K562 (cell line): ENCODE measurements around the gene SCARB2. TPM values are rescaled to one million over a fixed set of nuclear protein-coding genes. Genes with fewer than 3 reads are reported as not detected.

Experiments
- ATAC-seq: fragments of 200-7000 bp; cut with Tn5 transposase; 3 replicates; pipeline ENCODE4 v1.9.1; 2020; ENCODE audit warnings: moderate library complexity
- BruUV-seq: library from RNA; stranded (reverse); fragments of 400-500 nt; replicated peaks from 2 replicates; lab custom pipeline; 2021; lab: Mats Ljungman, UMichigan
- CTCF ChIA-PET: fragments of 300-600 bp; formaldehyde crosslinking; extraction: SDS; loops from one replicate; lab custom pipeline; 2021; ENCODE audit warnings: low intra/inter-chr PET ratio; lab: Yijun Ruan, JAX
- POLR2A ChIA-PET: fragments of 300-600, 350-650 bp; sonication (Branson Sonifier 250); formaldehyde crosslinking; extraction: SDS; loops from one replicate; lab custom pipeline; 2021; ENCODE audit warnings: antibody characterized with exemption, inconsistent platforms; lab: Yijun Ruan, JAX
- DNase-seq, 4 experiments: peaks; one replicate each; pipeline versions ENCODE4 v3.0.0 to v3.0.0-alpha.2; 2011 to 2018; ENCODE audit warnings: low spot score in 3 of 4, mixed read lengths in 3 of 4; ENCODE audit errors: extremely low read depth in 1 of 4
- FAIRE-seq: peaks from 2 replicates; lab custom pipeline; 2011; peaks lifted over from hg19 to GRCh38; lab: Jason Lieb, UNC
- H2AFZ ChIP-seq: 2 replicates; pipeline ENCODE4 v1.6.0; 2011; ENCODE audit warnings: low read depth, low read length, control low read depth, inconsistent platforms
- H3K27ac ChIP-seq: fragments of 200-600 bp; 3 replicates; pipeline ENCODE4 v1.8.0; 2011; ENCODE audit warnings: low read depth, mild to moderate bottlenecking, control low read depth, inconsistent platforms, low read length, moderate library complexity, mixed read lengths; ENCODE audit errors: extremely low read depth
- H3K27me3 ChIP-seq, 2 experiments: fragments of 300-600 bp in 1 of 2; 2 replicates in 1 of 2; 3 replicates in 1 of 2; pipeline versions ENCODE4 v1.6.0 to v1.8.0; 2011; ENCODE audit warnings: inconsistent platforms in 2 of 2, low read length in 2 of 2, mild to moderate bottlenecking in 1 of 2, mixed read lengths in 1 of 2, moderate library complexity in 1 of 2; ENCODE audit not compliant: control insufficient read depth in 2 of 2, insufficient read depth in 2 of 2
- H3K36me3 ChIP-seq: fragments of 300-600 bp; 3 replicates; pipeline ENCODE4 v1.8.0; 2011; ENCODE audit warnings: mild to moderate bottlenecking, low read length, inconsistent platforms; ENCODE audit not compliant: control insufficient read depth, insufficient read depth
- H3K4me1 ChIP-seq, 2 experiments: fragments of 200-600 bp in 1 of 2; replicated peaks in 1 of 2; 2 replicates in 1 of 2; 3 replicates in 1 of 2; pipeline versions ENCODE4 v1.5.1 to v1.8.0; 2011; ENCODE audit warnings: inconsistent platforms in 2 of 2, low read length in 2 of 2, mild to moderate bottlenecking in 1 of 2, mixed read lengths in 1 of 2, moderate library complexity in 1 of 2; ENCODE audit not compliant: control insufficient read depth in 2 of 2, insufficient read depth in 2 of 2
- H3K4me2 ChIP-seq: 2 replicates; pipeline ENCODE4 v1.6.1; 2011; ENCODE audit warnings: low read length, control low read depth, inconsistent platforms, mixed read lengths; ENCODE audit not compliant: insufficient read depth
- H3K4me3 ChIP-seq: fragments of 200-600 bp; sonication (generic), shearing (Covaris generic); 2 replicates; pipeline ENCODE4 v1.5.1; 2016; ENCODE audit warnings: control low read depth, inconsistent platforms
- H3K79me2 ChIP-seq: fragments of 200-600 bp; 3 replicates; pipeline ENCODE4 v1.8.0; 2011; ENCODE audit warnings: low read length, inconsistent platforms; ENCODE audit not compliant: control insufficient read depth, insufficient read depth
- H3K9ac ChIP-seq, 2 experiments: 2 replicates each; pipeline versions ENCODE4 v1.6.0 to v1.6.1; 2011; ENCODE audit warnings: low read depth in 2 of 2, low read length in 2 of 2, control low read depth in 1 of 2, inconsistent platforms in 1 of 2, mild to moderate bottlenecking in 1 of 2, mixed read lengths in 1 of 2; ENCODE audit not compliant: insufficient read depth in 1 of 2
- H3K9me1 ChIP-seq: one replicate; pipeline ENCODE4 v1.6.0; 2011; ENCODE audit warnings: inconsistent platforms, mild to moderate bottlenecking, low read length, moderate library complexity; ENCODE audit not compliant: control insufficient read depth, insufficient read depth
- H3K9me3 ChIP-seq: replicated peaks from 2 replicates; pipeline ENCODE4 v1.5.1; 2011; ENCODE audit warnings: low read depth, low read length, inconsistent platforms; ENCODE audit not compliant: control insufficient read depth, insufficient read depth
- H4K20me1 ChIP-seq: replicated peaks from 2 replicates; pipeline ENCODE4 v1.6.1; 2011; ENCODE audit warnings: low read length, inconsistent platforms, mixed read lengths; ENCODE audit not compliant: control insufficient read depth, insufficient read depth
- ARHGAP35 ChIP-seq: fragments of 450-650 bp; IDR thresholded peaks from 2 replicates; pipeline ENCODE4 v1.6.1; 2018; ENCODE audit not compliant: partially characterized antibody
- DDX20 ChIP-seq: fragments of 450-650 bp; IDR thresholded peaks from 2 replicates; pipeline ENCODE4 v1.6.1; 2016; ENCODE audit warnings: missing genetic modification characterization, low read depth, mild to moderate bottlenecking, missing compliant biosample characterization, moderate library complexity
- DMBX1 ChIP-seq: fragments of 250-450 bp; sonication (Bioruptor Pico); IDR thresholded peaks from 2 replicates; pipeline ENCODE4 v1.8.0; 2022; ENCODE audit warnings: inconsistent platforms, mild to moderate bottlenecking, moderate library complexity, borderline replicate concordance
- DNMT1 ChIP-seq: fragments of 450-650 bp; IDR thresholded peaks from 2 replicates; pipeline ENCODE4 v1.6.1; 2016; ENCODE audit warnings: antibody characterized with exemption, mild to moderate bottlenecking
- E2F6 ChIP-seq, 2 experiments: IDR thresholded peaks; 2 replicates each; pipeline ENCODE4 v1.6.1; 2011; ENCODE audit warnings: borderline replicate concordance in 1 of 2, control low read depth in 1 of 2, low read depth in 1 of 2, low read length in 1 of 2, mild to moderate bottlenecking in 1 of 2, mixed read lengths in 1 of 2, moderate library complexity in 1 of 2; ENCODE audit not compliant: insufficient read depth in 1 of 2, insufficient read length in 1 of 2, poor library complexity in 1 of 2, severe bottlenecking in 1 of 2; ENCODE audit errors: extremely low read depth in 1 of 2
- HDAC2 ChIP-seq: fragments of 450-650 bp; IDR thresholded peaks from 2 replicates; pipeline ENCODE4 v1.6.1; 2016; ENCODE audit warnings: mild to moderate bottlenecking
- HLTF ChIP-seq: fragments of 450-650 bp; IDR thresholded peaks from 2 replicates; pipeline ENCODE4 v1.6.1; 2016
- ILF3 ChIP-seq: fragments of 450-650 bp; IDR thresholded peaks from 2 replicates; pipeline ENCODE4 v1.6.1; 2018; ENCODE audit warnings: antibody characterized with exemption, mild to moderate bottlenecking, moderate library complexity, borderline replicate concordance
- JUNB ChIP-seq: fragments of 450-650 bp; formaldehyde crosslinking; conservative IDR thresholded peaks from 2 replicates; pipeline ENCODE4 v1.4.0; 2020; ENCODE audit warnings: mild to moderate bottlenecking
- MAX ChIP-seq: sonication (generic); formaldehyde crosslinking; IDR thresholded peaks from 2 replicates; pipeline ENCODE4 v1.9.0; 2022; ENCODE audit warnings: mild to moderate bottlenecking, missing genetic modification reagents
- POLR2B ChIP-seq: fragments of 450-650 bp; IDR thresholded peaks from 2 replicates; pipeline ENCODE4 v1.6.1; 2018; ENCODE audit warnings: low read depth; ENCODE audit not compliant: partially characterized antibody
- SMARCA4 ChIP-seq: fragments of 450-650 bp; IDR thresholded peaks from 2 replicates; pipeline ENCODE4 v1.6.1; 2016
- TRIM24 ChIP-seq, 2 experiments: fragments of 450-650 bp; IDR thresholded peaks; 2 replicates each; pipeline ENCODE4 v1.6.1; 2016
- ZNF133 ChIP-seq: fragments of 250-450 bp; sonication (Bioruptor Pico); IDR thresholded peaks from 2 replicates; pipeline ENCODE4 v1.4.0; 2020; ENCODE audit warnings: mild to moderate bottlenecking
- ZNF146 ChIP-seq: IDR thresholded peaks from one replicate; pipeline ENCODE4 v1.6.1; 2018; ENCODE audit warnings: missing compliant biosample characterization; ENCODE audit not compliant: unreplicated experiment
- ZNF507 ChIP-seq: conservative IDR thresholded peaks from 2 replicates; pipeline ENCODE4 v1.6.1; 2017; ENCODE audit warnings: missing genetic modification characterization, missing compliant biosample characterization
- WGBS: fragments of 100-300 bp; shearing (Covaris generic); methylation state at CpG from one replicate; pipeline ENCODE4 v1.1.6; 2016; ENCODE audit warnings: low coverage, mixed read lengths; ENCODE audit not compliant: insufficient coverage; ENCODE audit errors: missing lambda C conversion rate; 5-methylcytosine and 5-hydroxymethylcytosine counted together
- in situ Hi-C: fragments of 300-500 bp; cut with MboI; formaldehyde crosslinking; loops from 4 replicates; pipeline ENCODE4 v1.15.0; 2018; ENCODE audit warnings: inconsistent platforms, mixed read lengths
- intact Hi-C: fragments of 100-400 bp; cut with micrococcal nuclease; formaldehyde crosslinking; loops from 2 replicates; pipeline ENCODE4 v1.14.2; 2022
- polyA plus RNA-seq, 8 experiments: library from polyadenylated mRNA; depleted of rRNA in 4 of 8; stranded (reverse) in 5 of 8; unstranded in 3 of 8; fragments of >200 nt; fragmentation: Nextera tagmentation in 2 of 8; fragmentation: Illumina TruSeq in 1 of 8; extraction: Ambion mirVana in 2 of 8; extraction: Trizol in 1 of 8; gene quantifications; 2 replicates each; pipeline versions ENCODE4 v1.2.1 to v1.2.3, GENCODE V29; 2011 to 2014; ENCODE audit warnings: inconsistent platforms in 1 of 8, missing spikeins in 1 of 8
- total RNA-seq, 7 experiments: library from RNA; depleted of rRNA in 6 of 7; stranded (reverse); fragments of >200 nt in 6 of 7; fragmentation: Illumina TruSeq in 2 of 7; extraction: Trizol in 2 of 7; gene quantifications; 2 replicates each; pipeline versions ENCODE4 v1.2.1 to v1.2.3, GENCODE V29; 2011 to 2021; ENCODE audit warnings: low replicate concordance in 1 of 7
- TF ChIP-seq, protein P1 (sequence below): fragments of 450-650 bp; formaldehyde crosslinking; conservative IDR thresholded peaks from 2 replicates; pipeline ENCODE4 v1.4.0; 2022; ENCODE audit warnings: mild to moderate bottlenecking, missing genetic modification characterization

Gene SCARB2
- total and polyA plus RNA-seq, 9 of the 15 experiments (the other 6 are each of a cell fraction or from before 2014, with no cell fraction given): 6.1 to 25.8 (median 17.8) TPM

GRCh38 chr4:76240236-76240635 lies 26.6 kb upstream of the SCARB2 start:
- Histone ChIP-seq H3K36me3 (no peaks in the 10 kb centered on the region; the same call in 2 of the 3 replicates), H3K9me1 (no peaks in the 10 kb centered on the region), H4K20me1 (no peaks in the 10 kb centered on the region), H3K79me2 (no peaks in the 10 kb centered on the region), H3K4me2 (no peak overlapping the region), H3K27ac (no peak overlapping the region), H3K9me3 (peaks cover 6% of the 10 kb centered on the region; the same call in 1 of the 2 replicates), H2AFZ (no peak overlapping the region), H3K4me3 (no peak overlapping the region), H3K4me1 (no peaks in the 10 kb centered on the region), H3K27me3 (no peaks in the 10 kb centered on the region), H3K9ac (no peak overlapping the region)
- CTCF ChIA-PET: no interaction called here
- intact Hi-C loops (no loop called here), in situ Hi-C loops (no loop called here)
- FAIRE-seq (no peak), DNase-seq (no peak), ATAC-seq (no peak)
- TF ChIP-seq TRIM24 (IDR thresholded peaks at IDR 0.05) (no peak), POLR2B (no peak), E2F6 (IDR thresholded peaks at IDR 0.05; ENCODE audit: borderline replicate concordance in 1 of 2, extremely low read depth in 1 of 2, insufficient read depth in 1 of 2, insufficient read length in 1 of 2, low read depth in 1 of 2, low read length in 1 of 2, poor library complexity in 1 of 2, severe bottlenecking in 1 of 2) (no peak), ZNF507 (tag) (no peak), HDAC2 (no peak), ILF3 (no peak), DMBX1 (CRISPR knock-in tag) (no peak), DDX20 (tag) (no peak), HLTF (no peak), DNMT1 (no peak), MAX (no peak), ZNF146 (no peak), ZNF133 (CRISPR knock-in tag) (no peak), JUNB (CRISPR knock-in tag) (no peak), ARHGAP35 (no peak), SMARCA4 (no peak)
- TF ChIP-seq, protein P1, sequence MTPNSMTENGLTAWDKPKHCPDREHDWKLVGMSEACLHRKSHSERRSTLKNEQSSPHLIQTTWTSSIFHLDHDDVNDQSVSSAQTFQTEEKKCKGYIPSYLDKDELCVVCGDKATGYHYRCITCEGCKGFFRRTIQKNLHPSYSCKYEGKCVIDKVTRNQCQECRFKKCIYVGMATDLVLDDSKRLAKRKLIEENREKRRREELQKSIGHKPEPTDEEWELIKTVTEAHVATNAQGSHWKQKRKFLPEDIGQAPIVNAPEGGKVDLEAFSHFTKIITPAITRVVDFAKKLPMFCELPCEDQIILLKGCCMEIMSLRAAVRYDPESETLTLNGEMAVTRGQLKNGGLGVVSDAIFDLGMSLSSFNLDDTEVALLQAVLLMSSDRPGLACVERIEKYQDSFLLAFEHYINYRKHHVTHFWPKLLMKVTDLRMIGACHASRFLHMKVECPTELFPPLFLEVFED (CRISPR knock-in tag): no peak
- no TSS peak for BruUV-seq
- POLR2A ChIA-PET: no interaction called here
- WGBS: 53% methylated on average over 2 of the region's 2 CpGs
